GM21717 (cell line): ENCODE results near the gene CAMTA2.
A peak's percentile ranks its signal among the peaks of the same experiment; 100 is the strongest.

ENCODE experiments used
- ATAC-seq: cut with Tn5 transposase; IDR thresholded peaks from one replicate; pipeline ENCODE4 v1.9.1; 2021; ENCODE audit warnings: mild to moderate bottlenecking, moderate library complexity; ENCODE audit not compliant: unreplicated experiment

Gene CAMTA2

DNA sequence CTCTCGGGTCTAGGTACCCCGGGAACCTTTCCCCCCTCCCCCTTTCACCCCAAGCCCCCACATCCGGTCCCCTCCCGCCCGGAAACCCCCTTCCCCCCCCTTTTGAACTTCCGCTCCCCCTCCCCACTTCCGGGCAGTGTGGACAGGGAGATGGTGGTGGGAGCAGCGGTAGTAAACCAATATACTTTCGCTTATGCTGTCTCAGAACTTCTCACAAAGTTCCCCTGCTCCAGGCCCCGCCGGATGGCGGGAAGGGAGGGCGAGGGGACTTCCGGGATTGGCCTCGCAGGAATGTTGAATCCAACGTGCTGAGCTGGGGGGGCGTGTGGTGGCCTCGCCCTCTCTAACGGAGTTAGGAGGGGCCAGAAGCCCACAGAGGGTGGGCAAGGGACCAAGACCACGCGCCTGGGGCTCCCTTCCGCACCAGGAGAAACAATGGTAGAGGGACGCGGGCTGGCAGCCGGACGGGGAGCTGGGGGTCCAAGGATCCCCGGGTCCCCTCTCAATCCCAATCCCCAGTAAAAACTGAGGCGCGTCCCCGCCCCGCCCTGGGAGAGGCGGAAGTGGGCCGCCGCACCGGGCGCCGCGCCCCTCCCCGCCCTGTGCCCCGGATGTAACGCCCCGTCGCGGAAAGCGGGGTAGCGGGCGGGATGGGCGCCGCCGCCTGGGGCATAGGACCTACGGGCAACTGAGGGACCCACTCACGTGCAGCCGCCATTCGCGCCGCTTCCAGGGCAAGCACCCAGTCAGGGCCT is 39.9 kb downstream of the CAMTA2 start:
- no peak for ATAC-seq

DNA sequence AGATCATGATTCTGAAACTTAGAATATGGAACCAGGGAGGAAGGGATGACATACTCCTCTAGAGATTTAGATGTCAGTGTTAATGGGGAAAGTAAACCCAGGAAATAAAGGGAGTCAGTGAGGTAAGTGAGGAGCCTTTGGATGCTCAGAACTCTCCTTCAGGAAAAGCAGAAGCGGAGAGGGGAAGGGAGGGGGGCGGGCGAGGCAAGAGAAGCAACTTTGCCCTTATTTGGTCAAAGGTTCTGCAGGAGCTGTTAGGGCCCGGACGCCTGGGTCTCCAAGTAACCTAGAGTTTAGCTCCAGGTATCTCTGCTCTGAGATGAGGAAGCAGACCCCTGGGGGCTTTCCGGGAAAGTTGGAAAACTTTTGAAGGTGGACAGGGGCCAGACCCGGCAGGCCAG is 40.5 kb downstream of the CAMTA2 start:
- no peak for ATAC-seq

DNA sequence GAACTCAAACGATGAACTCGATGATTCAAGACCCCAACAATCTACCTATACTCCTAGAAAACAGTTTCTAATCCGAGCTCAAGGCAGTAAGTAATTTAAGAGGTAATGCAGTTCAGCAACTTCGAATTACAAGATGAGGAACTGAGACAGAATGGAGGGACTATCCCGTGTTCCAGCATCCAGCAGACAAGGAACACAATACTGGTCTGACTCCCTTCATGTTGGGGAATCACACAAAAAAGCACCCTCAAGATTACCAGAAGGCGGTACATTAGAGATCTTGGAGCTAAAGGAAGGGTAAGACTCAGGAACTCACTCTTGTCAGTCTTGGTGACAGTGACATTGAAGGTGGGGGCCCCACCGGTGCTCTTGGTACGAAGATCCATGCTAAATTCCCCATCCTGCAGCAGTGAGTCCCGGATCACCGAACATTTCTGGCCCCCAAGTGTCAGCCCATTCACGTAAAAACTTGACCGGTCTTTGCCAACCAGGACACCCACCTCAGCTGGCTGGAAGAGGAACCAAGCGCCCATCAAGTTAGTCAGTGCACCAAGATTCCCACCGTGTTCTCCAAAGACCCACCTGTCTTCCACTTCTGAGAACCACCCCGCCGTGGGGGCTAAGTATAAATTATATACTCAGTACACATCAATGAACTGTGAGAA is 41.0 kb downstream of the CAMTA2 start:
- ATAC-seq, result no peak

GRCh38 chr17:4945944-4946280 is 41.6 kb downstream of the CAMTA2 start:
- ATAC-seq, result no peak

- ATAC-seq, result no peak
Observed at GRCh38 chr17:4945176-4945943, 42.1 kb downstream of the CAMTA2 start.

- no peak for ATAC-seq
Observed at GRCh38 chr17:4944554-4945175, 42.8 kb downstream of the CAMTA2 start.

DNA sequence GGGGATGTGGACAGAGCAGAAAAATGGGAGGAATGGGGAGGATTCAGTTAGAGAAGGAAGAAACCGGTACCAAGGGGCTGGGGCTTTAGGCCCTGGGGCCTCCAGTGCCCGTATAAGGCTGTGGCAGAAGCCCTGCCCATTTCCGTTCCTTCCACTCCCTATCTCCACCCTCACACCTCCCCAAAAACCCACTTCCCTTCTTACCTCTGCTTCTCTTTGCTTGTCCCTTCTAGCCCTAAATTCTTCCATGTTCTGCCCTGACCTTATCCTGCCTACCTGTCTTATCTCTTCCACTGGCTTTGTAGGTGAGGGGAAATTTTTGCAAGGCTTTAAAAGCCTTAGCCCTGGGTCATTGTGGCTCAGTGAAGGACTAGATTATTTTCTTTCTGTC is 43.3 kb downstream of the CAMTA2 start:
- no peak for ATAC-seq

DNA sequence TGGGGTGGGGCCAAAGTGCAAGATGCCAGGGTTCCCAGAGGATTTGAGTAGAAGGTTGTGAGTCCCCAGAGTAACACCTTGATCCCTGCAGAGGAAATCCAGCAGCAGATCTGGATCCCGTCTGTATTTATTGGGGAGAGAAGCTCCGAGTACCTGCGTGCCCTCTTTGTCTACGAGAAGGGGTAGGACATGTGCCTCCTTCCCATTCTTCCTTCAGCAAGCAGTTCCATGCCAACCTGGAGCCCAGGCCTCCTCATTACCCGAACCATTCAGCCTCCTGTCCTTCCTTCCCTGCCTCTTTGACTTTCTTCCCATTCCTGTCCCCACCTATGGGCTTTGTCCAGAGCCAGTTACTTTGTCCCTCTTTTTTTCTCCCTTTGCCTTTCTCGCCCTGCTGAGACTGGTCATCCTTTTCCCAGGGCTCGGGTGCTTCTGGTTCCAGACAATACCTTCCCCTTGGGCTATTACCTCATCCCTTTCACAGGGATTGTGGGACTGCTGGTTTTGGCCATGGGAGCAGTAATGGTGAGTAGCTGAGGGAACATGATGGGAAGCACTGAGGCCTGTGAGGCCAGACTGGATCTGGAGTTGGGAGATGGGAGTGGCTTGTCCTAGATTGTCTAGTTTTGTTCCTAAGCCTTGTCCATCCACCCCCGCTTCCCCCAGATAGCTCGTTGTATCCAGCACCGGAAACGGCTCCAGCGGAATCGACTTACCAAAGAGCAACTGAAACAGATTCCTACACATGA is 44.5 kb downstream of the CAMTA2 start:
- ATAC-seq, result no peak

DNA sequence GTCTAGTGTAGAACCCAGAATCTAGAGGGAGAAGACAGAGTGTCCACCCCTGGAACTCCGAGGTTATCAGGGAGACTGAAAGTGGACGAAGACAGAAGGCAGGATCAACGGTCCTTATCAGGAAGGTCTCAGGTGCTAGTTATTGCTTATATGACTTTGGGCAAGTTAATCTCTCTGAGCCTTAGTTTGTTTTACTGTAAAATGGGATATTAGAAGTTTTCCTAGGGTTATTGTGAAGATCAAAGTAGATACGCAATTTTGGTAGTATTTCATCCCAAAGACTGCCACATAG is 46.2 kb downstream of the CAMTA2 start:
- no peak for ATAC-seq

DNA sequence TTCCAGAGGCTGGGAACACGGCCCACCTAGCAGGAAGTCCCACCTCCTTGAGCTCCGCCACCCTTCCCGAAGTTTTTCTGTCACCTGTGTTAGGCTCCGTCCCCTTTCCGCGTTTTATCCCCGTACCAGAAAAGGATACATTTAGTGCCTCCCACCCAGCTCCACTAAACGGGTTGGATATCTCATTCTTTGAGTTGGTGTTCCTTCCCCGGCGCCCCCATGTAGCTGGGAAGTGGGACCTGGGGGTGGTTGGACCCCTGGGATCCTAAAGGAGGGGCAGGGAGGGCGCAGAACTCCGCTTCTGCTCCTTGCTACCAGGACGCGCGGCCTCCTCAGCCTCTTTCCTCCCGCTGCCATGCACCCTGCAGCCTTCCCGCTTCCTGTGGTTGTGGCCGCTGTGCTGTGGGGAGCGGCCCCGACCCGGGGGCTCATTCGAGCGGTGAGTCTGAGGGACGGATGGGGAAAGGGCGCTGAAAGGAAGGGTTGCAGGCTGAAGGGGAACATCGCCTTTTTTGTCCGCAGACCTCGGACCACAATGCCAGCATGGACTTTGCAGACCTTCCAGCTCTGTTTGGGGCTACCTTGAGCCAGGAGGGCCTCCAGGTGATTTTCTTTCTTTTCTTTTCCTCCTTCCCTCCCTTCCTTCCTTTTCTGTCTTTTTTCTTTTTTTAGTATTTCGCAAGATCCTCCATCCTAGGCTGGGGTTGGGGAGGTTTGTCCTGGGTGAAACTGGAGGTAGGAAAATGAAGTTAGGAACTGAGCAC is 46.7 kb downstream of the CAMTA2 start:
- ATAC-seq, result no peak

DNA sequence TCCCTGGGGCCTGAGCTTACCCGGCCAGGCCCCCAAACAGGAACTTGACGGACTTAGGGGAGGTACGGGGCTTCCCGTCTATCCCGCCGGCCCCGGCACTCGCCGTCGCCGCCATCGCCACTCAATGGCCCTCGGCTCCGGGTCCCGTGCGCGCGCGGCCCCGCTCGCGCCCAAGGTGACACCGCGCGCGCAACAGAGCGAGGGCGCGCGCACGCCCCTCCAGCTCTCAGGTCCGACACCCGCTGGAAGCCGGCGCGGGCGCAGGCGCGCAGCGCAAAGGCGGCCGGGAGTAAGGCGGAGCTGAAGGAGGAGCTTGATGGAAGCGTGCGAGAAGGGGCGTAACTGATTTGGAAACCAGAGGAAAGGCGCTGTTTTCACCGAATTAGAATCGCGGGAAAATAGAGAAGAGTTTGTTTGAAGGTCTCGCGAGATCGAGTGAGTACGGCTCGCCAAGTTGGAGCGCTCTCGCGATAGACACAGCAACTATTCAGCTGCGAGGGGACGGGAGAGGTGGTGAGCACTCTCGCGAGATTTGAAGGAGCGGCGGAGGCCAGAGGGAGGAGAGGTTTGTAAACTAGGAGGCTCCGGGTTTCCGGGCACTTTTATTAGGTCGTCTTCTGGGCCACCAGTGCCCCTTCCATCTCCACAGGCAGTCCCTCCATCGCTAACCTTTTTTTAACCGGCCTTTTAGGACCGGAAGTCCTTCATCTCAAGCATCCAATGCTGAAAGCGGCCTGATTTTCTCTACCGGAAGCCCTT is 47.5 kb downstream of the CAMTA2 start, which contains the start of the genes RNF167 and SLC25A11:
Gene RNF167 (plus strand): TSS at position 473 of the 759 bp plus-strand sequence. CDS start 642 bp downstream, outside the sequence.
Gene SLC25A11 (minus strand): TSS at position 251 of the 759 bp plus-strand sequence. CDS start 136 bp downstream, at position 115.
- ATAC-seq, result peak; percentile 61

- peak; percentile 10 for ATAC-seq
Observed at GRCh38 chr17:4939546-4939795, 48.0 kb downstream of the CAMTA2 start.

DNA sequence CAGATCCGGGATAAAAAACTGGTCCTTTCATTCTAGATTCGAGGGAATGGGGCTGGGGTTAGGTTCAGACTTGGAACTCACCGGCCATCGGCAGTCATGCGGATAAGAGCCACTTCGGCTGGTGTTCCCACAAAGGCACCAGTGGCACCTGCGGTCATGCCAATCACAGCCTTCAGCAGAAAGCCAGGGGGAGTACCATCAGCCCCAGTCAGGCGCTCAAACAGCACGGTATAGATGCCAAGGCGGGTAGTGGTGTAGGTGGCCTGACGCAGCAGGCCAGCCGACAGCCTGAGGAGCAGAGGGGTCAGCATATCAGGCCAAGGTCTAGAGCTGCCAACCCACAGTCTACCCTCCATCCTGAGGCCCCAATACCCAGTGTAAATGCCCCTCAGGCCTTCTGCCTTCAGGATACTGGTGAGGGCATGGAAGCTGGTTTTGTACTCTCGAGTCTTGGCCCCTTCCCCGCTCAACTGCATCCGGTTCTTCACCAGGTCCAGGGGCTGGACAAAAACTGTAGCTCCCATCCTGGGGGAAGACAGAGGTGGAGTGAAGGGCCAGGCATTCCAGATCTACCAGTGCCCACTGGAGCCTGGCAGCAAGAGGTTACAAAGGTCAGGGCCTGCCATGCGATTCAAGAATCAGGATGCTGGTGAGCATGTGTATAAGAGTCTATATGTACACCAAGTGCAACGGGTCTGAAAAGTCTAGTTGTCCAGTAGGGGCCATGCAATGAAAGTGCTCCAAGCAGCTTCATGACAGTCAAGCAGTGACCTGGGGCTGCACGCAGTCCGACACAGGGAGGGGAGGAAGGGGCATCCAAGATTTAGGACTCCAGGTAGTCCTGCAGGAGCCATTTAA is 48.6 kb downstream of the CAMTA2 start:
- ATAC-seq, result no peak

DNA sequence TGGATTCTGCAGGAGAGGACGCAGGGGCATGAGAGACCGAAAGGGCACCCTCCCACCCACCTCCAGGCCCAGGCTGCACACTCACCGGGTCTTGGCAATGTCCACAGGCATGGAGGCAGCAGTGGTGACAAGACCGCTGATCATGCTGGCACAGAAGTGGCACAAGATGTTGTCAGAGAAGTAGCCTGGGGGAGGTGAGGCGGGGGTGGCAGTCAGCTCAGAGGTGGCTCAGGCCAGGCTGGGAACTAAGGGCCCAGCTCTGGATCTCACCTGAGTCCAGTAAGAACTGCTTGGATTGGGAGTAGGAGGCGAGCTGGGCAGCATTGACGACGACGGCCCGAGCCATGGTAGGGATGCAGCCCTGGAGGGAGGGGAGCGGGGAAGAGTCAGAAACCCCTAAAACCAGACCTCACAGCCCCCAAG is 49.4 kb downstream of the CAMTA2 start:
- no peak for ATAC-seq

DNA sequence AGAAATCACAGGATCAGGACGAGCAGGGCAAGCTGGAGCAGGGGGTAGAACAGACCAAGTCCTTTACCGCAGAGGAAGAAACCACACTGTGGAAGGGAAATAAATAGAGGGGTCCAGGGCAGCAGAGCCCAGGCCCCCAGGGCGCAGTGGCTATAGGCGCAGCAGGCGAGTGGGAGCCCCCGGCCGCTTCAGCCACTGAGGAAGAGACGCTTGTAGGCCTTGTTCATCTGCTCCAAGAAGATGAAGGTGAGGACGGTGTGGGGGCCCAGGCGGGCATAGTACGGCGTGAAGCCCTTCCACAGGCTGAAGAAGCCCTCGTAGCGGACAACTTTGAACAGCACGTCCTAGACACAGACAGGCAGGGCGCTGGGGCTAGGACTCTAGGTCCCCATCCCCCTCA is 49.9 kb downstream of the CAMTA2 start:
- no peak for ATAC-seq

DNA sequence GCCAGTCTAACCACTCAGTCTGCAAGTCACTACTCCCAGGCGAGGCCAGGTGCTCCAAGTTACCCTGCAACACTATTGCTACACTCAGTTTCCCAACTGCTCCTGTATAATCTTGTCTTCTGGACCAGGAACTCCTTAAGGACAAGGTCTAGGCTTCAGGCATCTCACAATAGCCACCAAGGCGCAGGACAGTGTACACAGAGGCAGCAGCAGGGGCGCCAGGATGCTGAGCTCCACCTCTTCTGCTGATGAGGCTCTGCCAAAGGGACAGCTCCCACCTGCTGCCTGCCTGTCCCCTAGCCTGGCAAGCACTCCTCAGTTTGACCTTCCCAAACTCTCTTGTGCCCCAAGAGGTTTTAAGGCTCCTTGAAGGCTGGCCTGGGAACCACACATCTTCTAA is 51.0 kb downstream of the CAMTA2 start:
- no peak for ATAC-seq

DNA sequence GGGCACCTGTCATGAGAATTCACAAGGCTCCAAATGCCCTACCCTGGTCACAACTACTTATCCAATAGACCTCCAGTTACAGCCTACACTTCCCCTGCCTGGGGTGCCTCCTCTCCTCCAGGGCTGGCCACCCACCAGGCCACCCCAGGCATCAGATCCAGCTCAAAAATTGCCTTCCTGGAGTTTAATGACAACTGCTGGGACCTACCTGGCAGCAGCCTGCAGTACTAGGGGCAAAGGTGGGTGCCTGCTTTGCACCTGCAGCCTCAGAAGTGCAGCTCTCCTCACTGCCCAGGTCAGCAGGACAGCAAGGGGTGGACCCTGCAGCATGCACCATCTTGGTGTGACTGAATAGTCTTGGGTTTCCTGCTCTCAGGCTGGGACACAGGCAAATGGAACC is 51.8 kb downstream of the CAMTA2 start:
- ATAC-seq, result no peak

GRCh38 chr17:4934173-4934979 is 53.1 kb downstream of the CAMTA2 start:
- no peak for ATAC-seq
